CD4-positive, alpha-beta T cell treated with Interleukin-12 subunit alpha and Interleukin-12 subunit beta, for 1 hour (primary cell): ENCODE measurements around the gene IGLL5.

Experiments used
- DNase-seq: peaks from one replicate; pipeline ENCODE4 v3.0.0-alpha.2; 2020

The IGLL5 gene

GRCh38 chr22:22928666-22929380 is 41.2 kb downstream of the IGLL5 start:
- peak; percentile 76 for DNase-seq

- DNase-seq, result no peak
Observed at GRCh38 chr22:22929381-22930221, 42.0 kb downstream of the IGLL5 start.

GRCh38 chr22:22930222-22930497 is 42.5 kb downstream of the IGLL5 start:
- no peak for DNase-seq

- DNase-seq, result no peak
Observed at GRCh38 chr22:22930571-22931556, 43.2 kb downstream of the IGLL5 start.

DNA sequence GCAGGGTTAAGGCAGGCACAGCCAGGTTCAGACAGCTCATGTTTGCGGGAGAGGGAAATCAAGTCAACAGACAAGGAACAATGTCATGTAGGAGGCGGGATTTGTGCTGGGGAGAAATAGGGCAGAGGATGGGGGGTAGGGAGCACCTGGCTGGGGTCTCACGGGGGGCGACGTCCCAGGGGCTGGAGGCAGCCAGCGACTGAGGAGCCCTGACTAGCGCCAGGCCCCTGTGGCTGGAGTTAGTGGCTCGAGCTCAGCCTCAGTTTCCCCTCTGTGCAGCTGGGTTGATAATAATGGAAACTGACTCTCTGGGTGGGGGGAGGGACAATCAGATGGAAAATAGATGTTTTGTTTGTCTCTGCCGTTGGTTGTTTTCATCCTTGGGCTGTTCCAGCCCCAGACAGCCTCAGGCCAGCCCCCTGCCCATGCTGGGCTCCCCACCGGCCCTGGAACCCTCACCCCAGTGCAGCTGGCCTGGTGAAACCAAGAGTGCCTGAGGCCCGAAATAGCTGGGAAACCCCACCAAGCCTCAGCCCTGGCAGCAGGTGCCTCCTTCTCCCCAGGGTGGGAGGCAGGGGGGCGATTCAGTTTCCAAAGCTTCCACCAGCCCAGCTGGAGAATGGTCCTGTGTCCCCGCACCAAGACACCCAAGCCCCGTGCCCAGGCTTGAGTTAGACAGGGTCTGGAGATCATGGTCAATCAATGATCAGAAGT is 44.1 kb downstream of the IGLL5 start:
- no peak for DNase-seq

DNA sequence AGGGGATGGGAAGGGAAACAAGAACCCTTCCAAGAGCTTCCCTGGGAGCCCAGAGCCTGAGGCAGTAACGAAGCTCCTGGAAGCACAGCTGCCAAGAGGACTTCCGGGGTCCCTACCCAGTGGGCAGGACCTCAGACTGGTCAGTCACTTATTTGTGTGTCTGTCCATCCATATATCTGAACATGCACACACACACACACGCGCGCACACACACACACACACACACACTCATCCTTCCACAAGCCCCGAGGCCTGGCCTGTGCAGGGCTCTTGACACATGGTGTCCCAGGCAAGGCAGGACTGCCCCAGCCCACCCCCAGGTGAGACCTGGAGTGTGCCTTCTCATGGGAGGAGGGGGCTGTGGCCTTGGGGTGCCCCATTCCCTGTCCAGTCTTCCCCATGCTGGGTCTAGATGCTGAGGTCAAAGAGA is 44.9 kb downstream of the IGLL5 start:
- no peak for DNase-seq

- no peak for DNase-seq
Observed at GRCh38 chr22:22933100-22933806, 45.6 kb downstream of the IGLL5 start.

DNA sequence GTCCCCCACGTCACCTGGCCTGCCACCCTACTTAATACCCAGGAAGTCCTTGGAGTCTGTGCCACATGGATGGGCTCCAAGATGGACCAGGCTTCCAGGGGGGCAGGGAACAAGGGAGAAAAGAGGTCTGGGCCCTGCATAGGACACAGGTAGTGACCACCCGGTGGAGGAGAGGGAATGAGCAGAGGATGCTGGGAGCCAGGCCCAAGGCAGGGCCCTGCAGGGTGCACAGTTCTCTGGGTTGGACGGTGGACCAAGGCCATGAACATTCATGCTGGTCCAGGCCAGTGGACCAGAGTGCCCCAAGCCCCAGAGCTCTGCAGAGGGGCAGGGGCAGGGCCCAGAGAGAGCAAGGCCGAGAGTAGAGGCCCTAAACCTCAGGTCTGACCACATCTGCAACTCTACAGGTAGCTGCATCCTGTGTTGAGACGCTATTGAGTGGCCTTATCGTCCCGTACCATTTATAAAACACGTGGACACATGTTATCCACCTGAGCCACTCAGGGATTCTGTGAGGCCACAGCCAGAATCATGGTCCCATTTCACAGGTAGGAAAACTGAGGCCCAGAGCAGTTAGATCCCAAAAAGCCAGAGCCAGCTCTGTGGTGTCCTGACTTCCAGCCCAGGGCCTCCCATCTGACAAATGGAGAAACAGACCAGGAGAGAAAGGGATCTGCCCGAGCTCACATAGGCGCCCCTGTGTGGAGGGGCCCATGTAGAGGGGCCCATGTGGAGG is 46.4 kb downstream of the IGLL5 start:
- DNase-seq, result no peak

DNA sequence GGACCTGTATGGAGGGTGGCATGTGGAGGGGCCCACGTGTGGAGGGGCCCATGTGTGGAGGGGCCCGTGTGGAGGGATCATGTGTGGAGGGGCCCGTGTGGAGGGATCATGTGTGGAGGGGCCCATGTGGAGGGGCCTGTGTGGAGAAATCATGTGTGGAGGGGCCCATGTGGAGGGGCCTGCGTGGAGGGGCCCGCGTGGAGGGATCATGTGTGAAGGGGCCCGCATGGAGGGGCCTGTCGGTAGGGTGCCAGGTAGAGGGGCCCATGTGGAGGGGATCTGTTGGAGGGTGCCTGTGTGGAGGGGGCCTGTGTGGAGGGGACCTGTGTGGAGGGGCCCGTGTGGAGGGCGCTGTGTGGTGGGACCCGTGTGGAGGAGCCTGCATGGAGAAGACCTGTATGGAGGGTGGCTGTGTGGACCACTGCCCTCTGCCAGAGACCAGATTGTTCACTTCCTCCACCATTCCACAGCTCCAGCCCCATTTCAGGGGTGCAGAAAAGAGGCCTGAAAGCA is 47.0 kb downstream of the IGLL5 start:
- DNase-seq, result no peak

GRCh38 chr22:22935056-22935545 is 47.5 kb downstream of the IGLL5 start:
- no peak for DNase-seq

DNA sequence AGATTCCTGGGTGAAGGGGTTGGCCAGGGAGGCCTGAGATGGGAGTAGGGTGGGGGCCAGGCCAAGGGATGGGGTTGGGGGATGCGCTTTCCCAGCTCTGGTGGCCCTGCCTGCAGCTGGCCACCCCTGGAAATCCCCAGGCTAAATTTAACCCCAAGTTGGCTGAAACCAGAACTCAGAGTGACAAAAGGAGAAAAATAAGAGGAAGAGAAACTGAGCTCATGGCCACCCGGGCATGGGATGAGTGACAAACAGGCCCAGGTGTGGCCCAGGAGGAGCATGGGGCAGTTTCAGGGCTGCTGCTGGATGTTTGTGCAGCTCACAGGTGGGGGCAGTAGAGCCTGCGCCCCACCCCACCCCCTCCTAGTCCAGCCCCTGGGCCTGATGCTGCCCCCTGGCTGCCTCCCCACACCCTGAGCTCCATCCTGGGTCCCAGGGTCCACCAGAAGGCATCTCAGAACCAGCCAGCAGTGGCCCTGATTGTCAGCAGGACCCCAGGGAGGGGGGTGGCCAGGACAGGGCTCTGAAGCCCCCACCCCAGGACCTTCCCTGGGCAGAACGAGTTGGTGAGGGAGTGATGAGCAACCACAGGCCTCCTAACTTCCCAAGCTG is 48.0 kb downstream of the IGLL5 start:
- DNase-seq, result peak; percentile 13

DNA sequence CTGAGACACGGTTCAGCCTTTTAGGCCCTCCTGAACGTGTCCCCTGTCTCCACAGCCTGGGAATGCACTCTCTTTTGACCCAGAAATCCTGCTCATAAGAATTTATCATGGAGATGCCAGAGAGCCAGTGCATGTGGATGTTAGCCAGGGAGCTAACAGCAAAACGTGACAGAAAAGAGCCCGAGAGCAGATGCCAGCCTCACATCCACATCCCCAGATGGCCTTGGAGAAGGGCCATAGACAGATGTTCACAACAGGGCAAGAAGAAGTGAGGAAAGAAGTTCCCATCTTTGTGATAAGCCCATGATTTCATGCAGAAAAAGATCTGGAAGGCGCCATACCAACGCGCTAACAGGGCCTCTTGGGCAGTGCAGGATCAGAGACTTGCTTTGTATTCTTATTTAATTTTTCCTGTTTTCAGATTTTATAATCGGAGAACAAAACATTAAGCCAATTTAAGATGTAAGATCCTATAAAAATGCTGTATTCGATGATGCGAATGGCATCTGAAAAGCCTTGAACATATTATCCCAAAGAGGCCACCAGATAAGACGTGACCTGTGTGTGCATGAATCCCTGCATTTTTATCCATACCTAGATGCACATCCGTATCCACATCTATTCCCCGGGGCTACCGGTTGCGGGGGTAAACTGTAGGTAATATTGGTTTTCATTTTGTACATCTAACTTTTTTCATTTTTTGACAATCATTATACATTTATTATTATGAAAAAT is 48.7 kb downstream of the IGLL5 start:
- DNase-seq, result no peak

- no peak for DNase-seq
Observed at GRCh38 chr22:22936915-22937656, 49.5 kb downstream of the IGLL5 start.

DNA sequence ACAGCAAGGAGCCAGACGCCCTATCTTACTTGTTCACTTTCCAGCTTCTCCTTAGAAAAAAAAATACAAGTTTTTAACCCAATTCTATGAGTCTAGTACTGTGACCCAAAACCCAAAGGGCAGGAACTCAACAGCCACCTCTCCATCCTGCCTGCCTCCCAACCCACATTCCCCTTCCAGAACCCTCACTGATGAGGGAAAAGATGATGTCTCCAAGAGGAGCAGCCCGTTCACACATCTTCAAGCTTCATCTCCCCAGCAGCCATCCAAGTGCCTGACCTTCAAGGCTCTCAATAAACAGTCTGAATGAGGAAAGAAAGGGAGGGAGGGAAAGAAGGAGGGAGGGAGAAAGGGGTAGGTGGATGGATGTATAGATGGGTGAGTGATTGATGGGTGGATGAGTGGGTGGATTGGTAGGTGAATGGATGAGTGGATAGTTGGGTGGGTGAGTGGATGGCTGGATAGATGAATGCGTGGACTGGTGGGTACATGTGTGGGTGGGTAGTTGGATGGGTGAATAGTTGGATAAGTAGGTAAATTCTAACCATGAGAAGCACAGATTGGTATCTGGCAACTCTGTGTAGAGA is 50.4 kb downstream of the IGLL5 start:
- DNase-seq, result no peak

- no peak for DNase-seq
Observed at GRCh38 chr22:22938672-22939587, 51.3 kb downstream of the IGLL5 start.

DNA sequence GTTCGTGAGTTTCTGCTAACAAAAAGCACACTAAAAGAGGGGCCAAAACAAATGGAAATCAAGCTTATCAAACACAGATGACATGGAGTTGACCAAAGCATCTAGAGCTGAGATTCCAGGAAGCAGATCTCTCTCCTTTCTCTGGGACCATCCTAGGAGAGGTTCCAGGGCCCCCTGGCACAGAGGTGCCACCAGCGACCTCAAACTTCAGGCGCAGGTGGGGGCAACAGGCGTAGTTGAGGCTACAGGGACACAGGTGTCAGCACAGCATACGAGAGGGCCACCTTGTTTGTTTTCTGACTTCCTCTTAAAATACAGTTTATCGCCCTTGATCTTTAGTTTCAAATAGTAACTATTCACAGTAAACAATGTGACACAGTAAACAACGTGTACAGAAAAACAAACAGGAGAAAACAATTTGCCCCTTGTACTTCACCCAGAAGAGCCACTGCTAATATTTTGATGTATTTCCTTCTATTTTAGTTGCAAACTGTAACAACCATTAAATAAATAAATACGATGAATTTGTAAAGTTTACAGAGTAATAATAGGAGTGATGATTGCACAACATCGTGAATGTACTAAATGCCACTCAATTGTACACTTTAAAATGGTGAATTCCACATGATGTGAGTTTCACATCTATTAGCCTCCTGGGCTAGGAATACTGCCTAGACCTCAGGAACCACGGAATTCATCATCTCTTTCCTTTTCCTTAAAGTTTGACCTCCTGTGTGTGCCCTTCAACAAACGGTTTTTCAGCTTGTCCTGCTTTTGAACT is 52.2 kb downstream of the IGLL5 start:
- DNase-seq, result no peak
